Keratinocyte (primary cell): ENCODE data around the gene MAGI2. TPM values are rescaled to one million over a fixed set of nuclear protein-coding genes. Genes with fewer than 3 reads are reported as not detected.

Experiments used
- DNase-seq: peaks from one replicate; pipeline ENCODE4 v3.0.0-alpha.2; 2011; ENCODE audit warnings: low read depth, missing footprints, low spot score
- FAIRE-seq: peaks from 2 replicates; lab custom pipeline; 2011; peaks lifted over from hg19 to GRCh38; lab: Jason Lieb, UNC
- H2AFZ ChIP-seq: 2 replicates; pipeline ENCODE4 v1.6.0; 2012; ENCODE audit warnings: low read length, control low read depth, inconsistent platforms; ENCODE audit not compliant: control insufficient read depth
- H3K27ac ChIP-seq: 2 replicates; pipeline ENCODE4 v1.5.1; 2011; ENCODE audit warnings: low read length; ENCODE audit not compliant: control insufficient read depth, insufficient read depth
- H3K27me3 ChIP-seq: 3 replicates; pipeline ENCODE4 v1.6.0; 2011; ENCODE audit warnings: low read length; ENCODE audit not compliant: control insufficient read depth, insufficient read depth; ENCODE audit errors: extremely low read depth
- H3K36me3 ChIP-seq, 2 experiments: 2 replicates in 1 of 2; 3 replicates in 1 of 2; pipeline ENCODE4 v1.5.1; 2011; ENCODE audit warnings: low read length in 2 of 2, mild to moderate bottlenecking in 1 of 2; ENCODE audit not compliant: control insufficient read depth in 2 of 2, insufficient read depth in 2 of 2; ENCODE audit errors: extremely low read depth in 1 of 2
- H3K4me1 ChIP-seq: 3 replicates; pipeline ENCODE4 v1.5.1; 2011; ENCODE audit warnings: low read length; ENCODE audit not compliant: control insufficient read depth, insufficient read depth; ENCODE audit errors: extremely low read depth
- H3K4me2 ChIP-seq: 3 replicates; pipeline ENCODE4 v1.6.0; 2011; ENCODE audit warnings: low read depth, low read length; ENCODE audit not compliant: control insufficient read depth, insufficient read depth; ENCODE audit errors: extremely low read depth
- H3K4me3 ChIP-seq, 3 experiments: fragments of 200-600 bp in 1 of 3; sonication (generic) in 1 of 3; 2 replicates in 2 of 3; 3 replicates in 1 of 3; pipeline ENCODE4 v1.5.1; 2011 to 2016; ENCODE audit warnings: low read length in 3 of 3, mild to moderate bottlenecking in 3 of 3, control low read depth in 2 of 3, inconsistent platforms in 1 of 3, low read depth in 1 of 3, mixed read lengths in 1 of 3, mixed run types in 1 of 3, moderate library complexity in 1 of 3; ENCODE audit not compliant: control insufficient read depth in 2 of 3, insufficient read depth in 2 of 3; ENCODE audit errors: extremely low read depth in 1 of 3
- H3K79me2 ChIP-seq: 2 replicates; pipeline ENCODE4 v1.6.0; 2012; ENCODE audit warnings: low read length; ENCODE audit not compliant: control insufficient read depth, insufficient read depth
- H3K9ac ChIP-seq: 3 replicates; pipeline ENCODE4 v1.6.0; 2011; ENCODE audit warnings: low read length; ENCODE audit not compliant: control insufficient read depth, insufficient read depth; ENCODE audit errors: extremely low read depth
- H3K9me1 ChIP-seq: 3 replicates; pipeline ENCODE4 v1.6.0; 2011; ENCODE audit warnings: low read length; ENCODE audit not compliant: control insufficient read depth, insufficient read depth; ENCODE audit errors: extremely low read depth
- H3K9me3 ChIP-seq: 2 replicates; pipeline ENCODE4 v1.5.1; 2012; ENCODE audit warnings: low read depth, low read length; ENCODE audit not compliant: control insufficient read depth
- H4K20me1 ChIP-seq: 3 replicates; pipeline ENCODE4 v1.6.0; 2011; ENCODE audit warnings: low read length; ENCODE audit not compliant: control insufficient read depth, insufficient read depth; ENCODE audit errors: extremely low read depth
- EZH2 ChIP-seq: IDR thresholded peaks from one replicate; pipeline ENCODE4 v1.6.1; 2012; ENCODE audit warnings: inconsistent platforms, mild to moderate bottlenecking, low read length, moderate library complexity
- dilution Hi-C: fragments of 300-500 bp; cut with MboI; formaldehyde crosslinking; loops from one replicate; pipeline ENCODE4 v1.7.0; 2020; ENCODE audit warnings: low sequenced_read_pairs; ENCODE audit not compliant: extremely low pct_ligation_motif_present
- polyA plus RNA-seq, 5 experiments: library from polyadenylated mRNA; depleted of rRNA in 3 of 5; stranded (reverse) in 3 of 5; stranded (forward) in 1 of 5; unstranded in 1 of 5; fragments of >200 nt; gene quantifications; 1 replicate in 1 of 5; 2 replicates in 3 of 5; 3 replicates in 1 of 5; pipeline versions ENCODE4 v1.2.1 to v1.2.3, GENCODE V29; 2011 to 2012; ENCODE audit warnings: missing spikeins in 2 of 5, low read depth in 1 of 5, low replicate concordance in 1 of 5
- TF ChIP-seq, protein P1 (sequence below), 3 experiments: IDR thresholded peaks in 1 of 3; conservative IDR thresholded peaks in 1 of 3; optimal IDR thresholded peaks in 1 of 3; 2 replicates in 2 of 3; 3 replicates in 1 of 3; pipeline versions ENCODE3 to v1.5.1; 2011; ENCODE audit warnings: low read length in 3 of 3, mild to moderate bottlenecking in 3 of 3, moderate library complexity in 2 of 3, control low read depth in 1 of 3, inconsistent platforms in 1 of 3; ENCODE audit not compliant: insufficient read depth in 2 of 3; ENCODE audit errors: extremely low read depth in 1 of 3

MAGI2 gene
- polyA plus RNA-seq, 1 donor (not counting 4 experiments of a cell fraction or from before 2014, with no cell fraction given), result 0.07 TPM

- peaks cover 17% of the 10 kb centered on the region for H3K27me3 ChIP-seq
- no peak overlapping the region for H3K27ac ChIP-seq
- DNase-seq, result no peak
- no peak for FAIRE-seq
- no peaks in the 10 kb centered on the region for H3K9me3 ChIP-seq
- no peak overlapping the region for H3K4me3 ChIP-seq
- no peak overlapping the region for H2AFZ ChIP-seq
- no peak overlapping the region for H3K9ac ChIP-seq
- H3K4me1 ChIP-seq, result peaks cover 3% of the 10 kb centered on the region
- H3K9me1 ChIP-seq, result no peaks in the 10 kb centered on the region
- no peaks in the 10 kb centered on the region for H3K79me2 ChIP-seq
- H3K36me3 ChIP-seq, result no peaks in the 10 kb centered on the region
- no peak overlapping the region for H3K4me2 ChIP-seq
- dilution Hi-C loops, result no loop called here
- H4K20me1 ChIP-seq, result no peaks in the 10 kb centered on the region
- TF ChIP-seq, protein P1, sequence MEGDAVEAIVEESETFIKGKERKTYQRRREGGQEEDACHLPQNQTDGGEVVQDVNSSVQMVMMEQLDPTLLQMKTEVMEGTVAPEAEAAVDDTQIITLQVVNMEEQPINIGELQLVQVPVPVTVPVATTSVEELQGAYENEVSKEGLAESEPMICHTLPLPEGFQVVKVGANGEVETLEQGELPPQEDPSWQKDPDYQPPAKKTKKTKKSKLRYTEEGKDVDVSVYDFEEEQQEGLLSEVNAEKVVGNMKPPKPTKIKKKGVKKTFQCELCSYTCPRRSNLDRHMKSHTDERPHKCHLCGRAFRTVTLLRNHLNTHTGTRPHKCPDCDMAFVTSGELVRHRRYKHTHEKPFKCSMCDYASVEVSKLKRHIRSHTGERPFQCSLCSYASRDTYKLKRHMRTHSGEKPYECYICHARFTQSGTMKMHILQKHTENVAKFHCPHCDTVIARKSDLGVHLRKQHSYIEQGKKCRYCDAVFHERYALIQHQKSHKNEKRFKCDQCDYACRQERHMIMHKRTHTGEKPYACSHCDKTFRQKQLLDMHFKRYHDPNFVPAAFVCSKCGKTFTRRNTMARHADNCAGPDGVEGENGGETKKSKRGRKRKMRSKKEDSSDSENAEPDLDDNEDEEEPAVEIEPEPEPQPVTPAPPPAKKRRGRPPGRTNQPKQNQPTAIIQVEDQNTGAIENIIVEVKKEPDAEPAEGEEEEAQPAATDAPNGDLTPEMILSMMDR (optimal IDR thresholded peaks at IDR 0.05 in 1 of 3, IDR thresholded peaks at IDR 0.05 in 1 of 3, conservative IDR thresholded peaks at IDR 0.05 in 1 of 3; ENCODE audit: extremely low read depth in 1 of 3, insufficient read depth in 2 of 3, low read length in 3 of 3), result no peak
- TF ChIP-seq EZH2, result no peak
These were observed 1435.8 kb downstream of the MAGI2 start for GRCh38 chr7:78017591-78018100.

DNA sequence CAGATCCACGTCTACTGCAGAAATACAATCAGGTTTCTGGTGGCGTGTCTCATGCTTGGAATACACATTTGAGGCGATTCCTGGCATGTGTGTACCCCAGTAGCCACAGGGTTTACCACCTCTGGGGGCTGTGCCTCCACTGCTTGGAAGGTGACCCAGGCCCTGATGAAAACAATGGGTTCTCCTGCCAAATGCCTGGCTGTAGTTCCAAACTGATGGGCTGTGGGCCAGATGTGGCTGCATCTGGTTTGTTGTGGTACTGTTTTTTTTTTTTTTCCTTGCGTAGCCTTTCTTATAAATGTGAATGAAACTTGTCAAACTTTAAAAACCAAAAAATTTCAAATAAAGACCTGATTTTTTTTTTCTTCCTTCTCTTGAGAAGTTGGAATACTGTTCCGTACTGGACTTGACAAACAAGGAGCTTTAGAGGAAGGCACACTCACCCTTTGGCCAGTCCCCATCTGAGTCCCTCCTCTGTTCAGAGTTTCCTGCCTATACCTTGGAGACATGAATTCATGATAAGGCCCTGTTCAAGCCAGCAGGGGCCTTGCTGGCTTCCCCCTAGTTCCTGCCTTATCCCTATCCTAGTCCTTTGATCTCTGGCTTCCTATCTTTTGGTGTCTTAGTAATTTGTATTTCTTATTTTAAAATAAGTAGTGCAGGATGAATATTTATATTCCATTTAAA is 1437.8 kb downstream of the MAGI2 start:
- H4K20me1 ChIP-seq, result no peaks in the 10 kb centered on the region
- no peak overlapping the region for H3K4me3 ChIP-seq
- no peak overlapping the region for H3K4me2 ChIP-seq
- dilution Hi-C loops, result no loop called here
- no peak overlapping the region for H3K27ac ChIP-seq
- H2AFZ ChIP-seq, result no peak overlapping the region
- H3K36me3 ChIP-seq, result no peaks in the 10 kb centered on the region
- no peaks in the 10 kb centered on the region for H3K79me2 ChIP-seq
- no peaks in the 10 kb centered on the region for H3K9me3 ChIP-seq
- H3K27me3 ChIP-seq, result peaks cover 13% of the 10 kb centered on the region
- H3K9me1 ChIP-seq, result no peaks in the 10 kb centered on the region
- FAIRE-seq (no peak), DNase-seq (no peak)
- TF ChIP-seq EZH2, result no peak
- TF ChIP-seq, protein P1 (optimal IDR thresholded peaks at IDR 0.05 in 1 of 3, IDR thresholded peaks at IDR 0.05 in 1 of 3, conservative IDR thresholded peaks at IDR 0.05 in 1 of 3; ENCODE audit: extremely low read depth in 1 of 3, insufficient read depth in 2 of 3, low read length in 3 of 3), result no peak
- peaks cover 3% of the 10 kb centered on the region for H3K4me1 ChIP-seq
- no peak overlapping the region for H3K9ac ChIP-seq
